Bronchial epithelial cell (primary cell): ENCODE measurements around the gene RNF169. TPM values are rescaled to one million over a fixed set of nuclear protein-coding genes. Genes with fewer than 3 reads are reported as not detected.
A peak's percentile ranks its signal among the peaks of the same experiment; 100 is the strongest.

Experiments used
- DNase-seq: peaks from one replicate; pipeline ENCODE4 v3.0.0-alpha.2; 2010; ENCODE audit warnings: low read depth
- FAIRE-seq: peaks from 2 replicates; lab custom pipeline; 2011; peaks lifted over from hg19 to GRCh38; lab: Jason Lieb, UNC
- H3K27me3 ChIP-seq: 2 replicates; pipeline ENCODE4 v1.5.1; 2011; ENCODE audit warnings: low read length; ENCODE audit not compliant: control insufficient read depth, insufficient read depth
- H3K36me3 ChIP-seq: 2 replicates; pipeline ENCODE4 v1.5.1; 2011; ENCODE audit warnings: low read length; ENCODE audit not compliant: control insufficient read depth, insufficient read depth
- H3K4me3 ChIP-seq: 2 replicates; pipeline ENCODE4 v1.5.1; 2011; ENCODE audit warnings: mild to moderate bottlenecking, low read depth, low read length, control low read depth
- total RNA-seq: library from RNA; depleted of rRNA; stranded (reverse); fragments of >200 nt; gene quantifications from 2 replicates; pipeline ENCODE4 v1.2.1, GENCODE V29; 2014
- TF ChIP-seq, protein P1 (sequence below): IDR thresholded peaks from 2 replicates; pipeline ENCODE4 v1.5.1; 2011; ENCODE audit warnings: mild to moderate bottlenecking, moderate library complexity, low read length, control low read depth, inconsistent platforms; ENCODE audit not compliant: insufficient read depth, severe bottlenecking

The RNF169 gene
- total RNA-seq, 1 donor from 2014 or later = 12.6 TPM

DNA sequence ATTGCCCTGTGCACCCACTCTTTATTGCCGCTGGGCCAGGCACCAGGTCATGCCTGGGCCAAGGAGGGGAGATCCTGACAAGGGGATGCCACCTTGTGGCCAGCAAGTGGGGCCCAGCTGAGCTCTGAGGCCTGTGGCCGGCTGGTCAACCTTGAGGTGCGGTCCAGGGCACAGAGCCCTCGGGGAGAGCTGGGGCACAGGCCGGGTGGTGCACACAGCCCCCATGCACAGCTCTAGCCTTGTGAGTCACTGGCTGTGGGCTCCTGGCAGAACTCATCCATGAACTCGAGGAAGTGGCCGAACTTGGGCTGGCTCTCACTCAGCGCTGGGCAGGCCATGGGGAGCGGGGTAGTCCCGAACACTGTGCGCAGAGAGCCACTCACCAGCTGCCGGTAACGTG lies 94.3 kb downstream of the RNF169 start:
- TF ChIP-seq, protein P1, sequence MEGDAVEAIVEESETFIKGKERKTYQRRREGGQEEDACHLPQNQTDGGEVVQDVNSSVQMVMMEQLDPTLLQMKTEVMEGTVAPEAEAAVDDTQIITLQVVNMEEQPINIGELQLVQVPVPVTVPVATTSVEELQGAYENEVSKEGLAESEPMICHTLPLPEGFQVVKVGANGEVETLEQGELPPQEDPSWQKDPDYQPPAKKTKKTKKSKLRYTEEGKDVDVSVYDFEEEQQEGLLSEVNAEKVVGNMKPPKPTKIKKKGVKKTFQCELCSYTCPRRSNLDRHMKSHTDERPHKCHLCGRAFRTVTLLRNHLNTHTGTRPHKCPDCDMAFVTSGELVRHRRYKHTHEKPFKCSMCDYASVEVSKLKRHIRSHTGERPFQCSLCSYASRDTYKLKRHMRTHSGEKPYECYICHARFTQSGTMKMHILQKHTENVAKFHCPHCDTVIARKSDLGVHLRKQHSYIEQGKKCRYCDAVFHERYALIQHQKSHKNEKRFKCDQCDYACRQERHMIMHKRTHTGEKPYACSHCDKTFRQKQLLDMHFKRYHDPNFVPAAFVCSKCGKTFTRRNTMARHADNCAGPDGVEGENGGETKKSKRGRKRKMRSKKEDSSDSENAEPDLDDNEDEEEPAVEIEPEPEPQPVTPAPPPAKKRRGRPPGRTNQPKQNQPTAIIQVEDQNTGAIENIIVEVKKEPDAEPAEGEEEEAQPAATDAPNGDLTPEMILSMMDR = no peak
- no peak for DNase-seq
- FAIRE-seq = no peak
- peaks cover 13% of the 10 kb centered on the region for H3K36me3 ChIP-seq
- H3K27me3 ChIP-seq = no peaks in the 10 kb centered on the region
- H3K4me3 ChIP-seq = no peak overlapping the region

DNA sequence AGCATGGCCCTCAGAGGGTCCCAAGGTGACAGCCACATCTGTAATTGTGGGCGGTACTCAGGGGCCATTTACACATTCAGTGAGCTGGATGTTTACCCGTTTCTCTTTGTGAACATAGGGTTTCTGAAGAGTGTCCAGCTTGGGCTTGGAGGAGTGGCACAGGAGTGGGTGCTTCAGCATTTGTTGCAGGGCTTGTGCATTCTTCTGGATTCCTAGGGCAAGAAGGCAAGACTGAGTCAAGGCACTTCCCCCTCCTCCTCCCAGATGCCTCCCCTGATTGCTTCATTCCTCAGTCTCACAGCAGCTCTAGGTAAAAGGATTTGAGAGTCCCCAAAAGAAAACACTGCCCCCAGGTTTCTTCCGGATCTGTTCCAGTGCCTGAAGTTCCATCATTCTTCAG lies 95.4 kb downstream of the RNF169 start:
- TF ChIP-seq, protein P1 = no peak
- DNase-seq = no peak
- no peak for FAIRE-seq
- no peak overlapping the region for H3K4me3 ChIP-seq
- no peaks in the 10 kb centered on the region for H3K27me3 ChIP-seq
- H3K36me3 ChIP-seq = peaks cover 14% of the 10 kb centered on the region

DNA sequence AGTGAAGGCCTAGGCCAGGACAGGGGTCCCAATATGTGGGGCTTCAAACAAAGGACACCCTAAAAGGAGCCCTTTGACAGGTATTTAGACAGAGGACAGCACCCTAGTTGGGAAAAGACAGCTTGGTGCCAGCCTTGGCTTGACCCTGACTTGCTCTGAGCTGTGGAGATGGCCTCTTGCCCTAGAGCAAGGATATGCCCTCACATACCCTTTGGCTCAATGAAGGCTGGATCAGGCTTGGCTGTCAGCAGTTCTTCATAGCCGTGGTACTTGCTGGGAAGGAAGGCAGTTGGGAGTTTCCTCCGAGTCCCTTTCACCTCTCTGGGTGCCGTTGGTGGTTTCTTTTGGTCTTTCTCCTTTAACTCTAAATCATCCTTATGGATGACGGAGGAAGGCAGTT lies 96.2 kb downstream of the RNF169 start:
- H3K36me3 ChIP-seq = peaks cover 14% of the 10 kb centered on the region
- TF ChIP-seq, protein P1 = no peak
- no peak for FAIRE-seq

DNA sequence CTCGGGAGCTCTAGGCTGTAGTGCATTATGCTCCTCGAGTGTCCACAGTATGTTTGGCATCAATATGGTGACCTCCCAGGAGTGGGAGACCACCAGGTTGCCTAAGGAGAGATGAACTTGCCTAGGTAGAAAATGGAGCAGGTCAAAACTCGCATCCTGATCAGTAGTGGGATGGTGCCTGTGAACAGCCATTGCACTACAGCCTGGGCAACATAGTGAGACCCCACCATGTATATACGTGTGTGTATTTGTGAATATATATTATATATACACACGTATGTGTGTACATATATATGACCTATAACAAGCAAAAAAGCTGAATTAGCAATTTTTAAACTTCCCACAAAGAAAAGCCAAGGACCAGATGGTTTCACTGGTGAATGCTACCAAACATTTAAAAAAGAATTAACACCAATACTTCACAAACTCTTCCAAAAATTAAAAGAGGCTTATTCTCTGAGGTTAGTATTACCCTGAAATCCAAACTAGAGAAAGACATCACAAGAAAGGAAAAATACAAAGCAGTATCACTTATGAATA lies 97.4 kb downstream of the RNF169 start:
- peaks cover 14% of the 10 kb centered on the region for H3K36me3 ChIP-seq
- TF ChIP-seq, protein P1 = no peak
- no peak for FAIRE-seq
- H3K27me3 ChIP-seq = no peaks in the 10 kb centered on the region
- H3K4me3 ChIP-seq = no peak overlapping the region
- no peak for DNase-seq

More for the DNA sequence above, 96.2 kb downstream of the RNF169 start:
- H3K27me3 ChIP-seq = no peaks in the 10 kb centered on the region
- no peak for DNase-seq
- H3K4me3 ChIP-seq = no peak overlapping the region

DNA sequence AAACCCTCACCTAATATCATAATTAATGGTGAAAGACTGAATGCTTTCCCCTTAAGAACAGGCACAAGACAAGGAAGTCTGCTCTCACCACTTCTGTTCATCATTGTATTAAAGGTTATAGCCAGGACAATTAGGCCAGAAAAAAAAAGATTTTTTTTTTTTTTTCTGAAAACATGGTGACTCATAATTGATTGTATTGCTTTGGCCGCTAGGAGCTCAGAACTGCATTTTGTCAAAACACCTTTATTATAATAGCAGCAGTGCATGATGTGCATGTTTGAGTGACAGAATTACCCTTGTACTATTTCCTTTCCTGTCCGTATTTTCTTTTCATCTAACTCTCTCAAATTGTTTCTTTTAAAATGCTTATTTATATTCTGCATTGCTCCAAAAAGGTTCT lies 98.1 kb downstream of the RNF169 start:
- FAIRE-seq (no peak), DNase-seq (peak; percentile 9)
- TF ChIP-seq, protein P1 = no peak
- H3K27me3 ChIP-seq = no peaks in the 10 kb centered on the region
- no peak overlapping the region for H3K4me3 ChIP-seq
- H3K36me3 ChIP-seq = peaks cover 14% of the 10 kb centered on the region

DNA sequence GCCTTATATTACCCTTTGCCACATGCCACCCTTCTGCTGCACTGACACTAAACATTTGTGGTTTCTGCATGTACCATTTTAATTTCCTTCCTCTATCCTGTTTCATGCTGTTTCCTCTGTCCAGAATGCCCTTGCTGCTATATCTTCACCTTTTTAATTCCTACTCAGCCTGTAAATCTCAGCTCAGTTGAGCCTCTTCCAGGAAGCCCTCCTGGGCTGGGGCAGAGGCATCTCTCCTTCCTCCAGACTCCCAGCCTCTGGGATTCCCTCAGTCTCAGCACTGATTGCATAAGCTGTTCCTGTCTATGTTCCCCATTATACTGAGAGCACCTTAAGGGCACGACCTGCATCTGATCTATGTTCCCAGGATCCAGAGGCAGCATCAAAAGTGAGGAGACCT lies 98.7 kb downstream of the RNF169 start:
- H3K4me3 ChIP-seq = no peak overlapping the region
- peaks cover 15% of the 10 kb centered on the region for H3K36me3 ChIP-seq
- TF ChIP-seq, protein P1 = no peak
- FAIRE-seq = no peak
- DNase-seq = no peak
- no peaks in the 10 kb centered on the region for H3K27me3 ChIP-seq
